ENCODE measurements around the gene RAPGEF4.

The RAPGEF4 gene

DNA sequence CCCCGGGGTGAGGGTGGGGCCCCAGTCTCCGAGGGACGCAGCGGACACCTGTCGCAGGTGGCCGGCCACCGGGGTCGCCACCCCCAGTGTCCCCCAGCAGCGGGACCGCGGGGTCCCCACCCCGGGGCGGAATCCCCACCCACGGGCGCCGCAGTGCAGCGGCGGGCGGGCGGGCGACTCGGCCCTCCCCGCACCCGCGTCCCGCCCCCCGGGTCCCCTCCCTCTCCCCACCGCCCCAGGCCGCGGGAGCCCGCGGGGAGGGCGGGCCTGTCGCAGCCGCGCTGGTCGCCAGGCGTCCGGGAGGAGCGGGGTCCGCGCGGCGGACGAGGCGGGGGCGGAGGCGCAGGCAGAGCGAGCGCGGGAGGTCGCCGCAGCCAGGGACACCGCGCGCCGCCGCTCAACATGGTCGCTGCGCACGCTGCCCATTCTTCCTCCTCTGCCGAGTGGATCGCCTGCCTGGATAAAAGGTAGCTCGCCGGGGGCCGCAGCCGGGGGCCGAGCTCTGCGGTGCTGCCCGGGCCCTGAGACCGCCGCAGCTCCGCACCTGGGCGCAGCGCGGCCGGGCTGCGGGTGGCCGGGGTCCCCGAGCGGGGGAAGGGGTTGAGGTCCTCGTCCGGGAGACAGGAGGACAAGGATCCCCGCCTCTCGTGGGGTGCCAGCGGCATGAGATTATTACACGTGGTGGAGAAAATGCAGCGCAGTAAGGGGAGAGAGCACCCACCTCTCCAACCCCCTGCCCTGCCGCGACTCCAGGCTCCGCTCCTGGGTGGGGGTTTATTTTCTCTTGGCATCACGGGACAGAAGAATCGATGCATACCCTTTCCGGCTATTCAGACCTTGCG, at the start of gene RAPGEF4:
Gene RAPGEF4 (plus strand): TSS at position 264 of the 842 bp plus-strand sequence. CDS start 139 bp downstream, at position 403.
- no peak for DNase-seq

DNA sequence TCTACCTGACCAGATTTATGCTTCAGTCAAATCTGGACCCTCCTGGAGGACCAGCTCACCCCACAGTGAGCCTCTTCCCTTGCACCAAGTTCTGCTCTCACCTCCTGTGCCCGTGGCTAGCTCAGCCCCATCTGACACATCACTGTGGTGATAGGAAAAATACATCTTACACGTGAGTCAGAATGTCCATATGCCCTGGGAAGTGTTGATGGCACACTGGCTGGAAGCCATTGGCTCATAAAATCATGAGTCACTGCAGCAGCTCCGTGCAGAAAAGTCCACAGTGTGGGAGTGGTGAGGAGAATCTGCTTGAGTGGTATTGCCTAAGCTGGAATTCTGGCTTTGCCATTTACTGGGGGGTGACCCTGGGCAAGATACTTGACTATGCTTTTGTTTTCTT, 42.6 kb upstream of the RAPGEF4 start:
- DNase-seq, result peak in 1 of 2 donors; percentile 33

DNA sequence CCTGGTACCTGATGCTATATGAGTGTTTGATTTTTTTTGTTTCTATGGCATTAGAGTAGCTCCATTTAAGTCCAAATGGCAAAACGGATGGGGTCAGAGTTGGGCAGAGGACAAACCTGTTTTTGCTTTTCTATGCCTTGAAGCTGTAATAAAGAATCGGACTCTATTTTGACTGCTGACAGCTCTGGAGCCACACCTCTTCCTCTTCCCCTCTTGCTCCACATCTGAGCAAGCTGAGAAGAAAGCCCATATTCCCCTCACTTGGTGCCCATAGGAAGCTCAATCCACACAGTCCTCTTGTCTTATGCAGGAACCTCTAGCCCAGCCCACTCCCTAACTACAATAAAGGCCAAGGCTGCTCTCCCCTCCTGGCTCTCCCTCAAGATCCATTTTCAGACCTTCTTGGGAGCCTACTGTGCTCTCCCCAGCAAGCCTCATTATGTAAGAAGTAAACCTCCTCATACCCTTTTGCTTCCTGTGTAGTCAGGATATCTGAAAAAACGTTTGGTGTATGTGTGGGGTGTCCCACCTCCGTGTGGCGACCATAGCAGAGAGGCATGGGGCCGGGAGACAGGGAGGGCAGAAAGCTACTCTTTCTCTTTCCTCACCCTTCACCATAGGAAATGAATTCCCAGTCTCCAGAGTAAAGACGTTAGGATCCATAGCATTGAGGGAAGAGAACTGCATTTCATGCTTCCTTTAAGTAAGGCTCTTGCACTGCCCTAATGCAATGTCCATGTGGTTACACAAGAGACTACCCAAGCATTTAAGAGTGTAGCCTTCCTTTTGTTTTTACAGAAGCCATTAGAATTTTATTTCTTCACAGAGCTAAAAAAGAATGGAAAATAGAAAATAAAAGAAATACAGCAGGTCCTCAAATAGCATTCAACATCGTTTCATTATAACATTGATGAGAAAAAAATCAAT, 41.9 kb upstream of the RAPGEF4 start:
- no peak for DNase-seq

DNA sequence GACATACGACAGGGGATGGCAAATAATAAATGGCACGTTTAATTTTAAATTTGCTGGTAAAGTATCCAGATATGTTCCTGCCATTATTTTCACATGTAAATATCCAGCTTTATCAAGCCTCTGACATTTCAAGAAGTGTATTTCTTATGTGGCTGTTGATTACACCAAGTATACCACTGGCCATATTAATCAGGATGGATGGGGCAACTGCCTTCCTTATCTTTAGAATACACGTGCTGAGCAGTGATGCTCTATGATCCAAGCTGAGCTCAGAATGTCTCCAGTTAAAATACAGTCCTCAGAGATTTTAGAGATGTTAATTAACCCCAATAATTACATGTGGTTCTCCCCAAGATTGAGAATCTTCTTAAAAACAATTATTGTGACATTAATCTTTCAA, 38.3 kb upstream of the RAPGEF4 start:
- DNase-seq, result no peak

DNA sequence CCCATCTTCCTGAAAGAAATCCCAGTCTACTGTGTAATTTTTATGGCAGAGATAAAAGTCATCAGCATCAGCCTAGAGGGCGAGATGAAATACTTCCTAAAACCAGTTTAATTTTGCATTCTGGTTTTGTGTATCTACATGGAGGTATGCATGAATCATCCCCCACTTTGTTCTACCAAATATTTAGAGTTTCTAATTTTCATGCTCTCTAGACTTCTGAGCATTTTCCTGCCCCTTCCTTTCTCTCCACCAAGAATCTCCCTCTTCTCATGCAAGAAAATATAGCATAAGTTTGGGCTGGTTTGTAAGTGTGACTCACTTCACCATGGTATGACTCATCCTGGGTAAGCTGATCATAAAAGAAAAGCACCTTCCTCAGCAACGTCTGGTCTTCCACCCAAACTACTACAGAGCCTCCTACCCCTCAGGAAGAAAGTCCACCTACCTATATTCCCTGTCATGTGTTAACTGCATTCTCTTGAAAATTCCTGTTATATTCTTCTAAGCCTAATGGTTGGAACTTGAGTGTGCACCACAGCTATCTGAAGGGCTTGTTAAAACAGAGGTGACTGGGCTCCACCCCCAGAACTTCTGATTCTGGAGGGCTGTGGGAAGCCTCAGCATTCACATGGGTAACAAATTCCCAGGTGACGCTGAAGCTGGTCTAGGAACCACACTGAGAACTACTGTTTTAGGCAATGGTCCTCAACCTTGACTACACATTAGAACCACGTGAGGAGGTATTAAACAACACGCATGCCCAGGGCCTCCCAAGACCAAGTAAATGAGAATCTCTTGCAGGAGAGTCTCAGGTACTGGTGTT, 37.4 kb upstream of the RAPGEF4 start:
- no peak for DNase-seq

DNA sequence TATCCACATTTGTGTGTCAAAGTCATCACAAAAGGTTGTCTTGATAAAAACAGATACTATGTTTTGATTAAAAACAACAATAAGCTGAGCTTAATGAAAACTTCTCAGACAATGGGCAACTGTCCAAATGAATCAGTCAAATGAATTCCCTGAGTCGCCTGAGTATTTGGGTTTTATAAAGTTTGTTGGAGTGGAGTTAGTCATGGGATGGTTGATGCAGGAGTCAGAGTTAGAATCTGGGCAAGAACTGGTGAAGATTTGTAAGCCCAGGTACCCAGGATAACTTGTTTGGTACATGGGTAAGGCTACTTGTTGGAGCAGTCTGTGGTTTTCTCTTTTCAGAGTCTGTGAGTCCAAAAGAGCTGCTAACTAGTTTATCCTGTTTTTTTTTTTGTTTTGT, 34.4 kb upstream of the RAPGEF4 start:
- DNase-seq, result no peak

DNA sequence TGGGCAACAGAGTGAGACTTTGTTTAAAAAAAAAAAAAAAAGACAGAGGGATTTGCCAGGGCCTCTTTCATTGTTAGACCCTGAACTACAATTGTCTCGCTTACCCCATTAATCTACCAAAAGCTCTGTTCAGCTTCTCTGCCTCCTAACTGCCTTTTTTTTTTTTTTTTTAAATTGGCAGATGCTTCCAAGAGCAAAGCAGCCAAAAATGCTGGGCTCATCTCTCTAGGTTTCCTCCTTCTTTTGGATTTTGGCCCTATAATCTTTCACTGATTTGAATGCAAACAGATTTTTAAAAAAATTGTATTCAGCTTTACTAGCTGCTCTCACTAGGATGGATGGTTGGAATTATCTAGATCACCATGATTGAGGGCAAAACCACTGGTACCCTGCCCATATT, 33.2 kb upstream of the RAPGEF4 start:
- DNase-seq, result no peak

DNA sequence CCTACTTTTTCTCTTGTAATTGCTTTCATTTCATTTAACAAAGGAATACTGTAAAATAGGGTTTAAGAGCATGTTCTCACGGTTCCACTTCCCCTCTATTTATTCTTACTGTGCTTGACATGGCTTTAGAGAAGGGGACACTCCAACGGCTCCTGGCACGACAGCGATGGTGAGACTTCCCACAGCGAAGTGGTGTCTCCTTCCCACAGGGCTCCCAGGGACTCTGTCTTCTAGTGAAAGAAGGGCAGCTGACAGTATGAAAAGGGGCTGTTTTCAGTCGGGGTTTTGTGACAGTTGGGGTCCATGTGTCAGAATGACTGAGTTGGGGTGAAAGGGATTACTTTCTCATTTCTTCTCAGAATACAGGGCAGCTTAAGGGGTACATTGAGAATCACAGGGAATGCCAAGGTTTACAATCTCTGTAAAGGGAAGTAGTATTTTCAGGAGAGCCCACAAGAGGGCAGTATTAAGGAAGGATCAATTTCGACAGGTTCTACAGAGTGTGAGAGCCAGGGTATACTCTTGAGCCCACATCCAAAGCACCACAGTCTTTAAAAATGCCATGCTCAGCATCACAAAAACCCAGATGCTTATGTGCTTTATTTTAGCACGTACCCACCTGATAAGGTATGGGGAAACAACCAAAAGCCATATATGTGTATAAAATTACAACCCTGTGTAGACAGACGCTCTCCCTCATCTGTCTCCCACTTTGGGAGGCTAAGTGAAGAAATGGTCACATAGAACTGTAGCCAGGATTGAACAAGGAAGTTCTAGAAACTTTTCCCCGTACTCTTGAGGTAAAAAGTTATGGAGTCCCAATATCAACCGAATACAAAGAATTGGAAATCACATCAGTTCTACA, 31.3 kb upstream of the RAPGEF4 start:
- DNase-seq, result peak in 1 of 2 donors; percentile 8

DNA sequence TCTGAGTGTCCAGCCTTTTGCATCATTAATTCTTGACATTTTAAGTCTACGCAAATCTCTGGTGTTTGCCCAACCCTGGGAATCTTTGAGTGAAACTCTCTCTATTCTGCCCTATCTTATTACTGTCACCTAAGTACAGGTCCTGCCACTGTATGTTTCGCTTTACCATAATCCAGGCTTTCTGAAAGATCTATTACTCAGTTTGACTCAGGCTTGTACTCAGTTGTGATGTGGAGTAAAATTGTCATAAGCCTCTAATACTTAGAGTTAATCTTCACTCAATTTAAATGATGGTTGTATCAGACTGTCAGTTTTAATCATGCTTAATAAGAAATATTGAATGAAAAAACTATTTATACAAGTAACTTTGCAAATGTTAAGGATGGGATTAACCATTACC, 30.3 kb upstream of the RAPGEF4 start:
- DNase-seq, result no peak

DNA sequence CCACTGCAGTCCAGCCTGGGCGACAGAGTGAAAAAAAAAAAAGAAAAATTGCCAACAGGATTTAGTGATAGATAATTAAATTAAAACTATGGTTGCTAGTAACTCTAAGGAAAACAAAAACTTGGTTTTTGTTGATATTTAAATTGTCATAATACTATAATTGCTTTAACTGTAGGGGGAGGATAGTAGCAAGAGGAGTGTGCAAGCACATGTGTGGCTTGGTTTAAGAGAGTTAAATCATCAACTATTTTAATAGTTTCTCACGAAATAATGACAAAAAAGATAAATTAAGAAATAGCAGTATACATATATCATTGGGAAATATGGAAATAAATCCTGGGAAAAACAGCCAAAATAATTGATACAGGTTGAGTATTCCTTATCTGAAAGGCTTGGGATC, 27.4 kb upstream of the RAPGEF4 start:
- no peak for DNase-seq

DNA sequence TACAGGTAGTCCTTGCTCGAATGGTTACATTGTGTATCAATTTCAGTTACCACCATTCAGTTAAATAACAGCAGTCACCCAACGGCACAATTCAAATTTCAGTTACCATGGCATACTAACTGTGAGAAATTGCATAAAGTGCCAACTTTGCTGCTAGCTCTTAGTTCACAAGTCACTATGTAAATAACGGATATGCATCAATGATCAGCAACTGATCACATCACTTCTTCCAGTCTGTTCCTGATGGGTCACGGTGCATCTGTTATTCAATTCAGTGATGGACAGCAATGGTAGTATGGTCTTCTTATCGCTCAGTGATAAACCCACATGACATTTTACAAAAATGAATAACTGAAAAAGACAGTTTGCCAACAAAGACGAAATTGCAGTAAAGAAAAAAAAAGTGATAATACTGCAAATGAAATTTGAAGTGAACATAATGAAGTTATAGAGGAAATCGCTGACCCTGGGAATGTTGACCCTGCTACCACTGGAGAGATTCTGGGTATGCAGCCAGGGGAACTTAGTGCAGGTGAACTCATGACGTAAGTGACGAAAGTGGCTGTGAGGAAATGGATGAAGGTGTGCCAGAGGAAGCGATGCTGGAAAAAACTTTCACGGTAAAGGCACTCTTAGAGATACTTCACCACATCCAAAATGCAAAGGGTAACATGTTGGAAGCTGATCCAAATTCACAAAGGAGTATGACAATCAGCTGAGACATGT, 25.9 kb upstream of the RAPGEF4 start:
- DNase-seq, result no peak

DNA sequence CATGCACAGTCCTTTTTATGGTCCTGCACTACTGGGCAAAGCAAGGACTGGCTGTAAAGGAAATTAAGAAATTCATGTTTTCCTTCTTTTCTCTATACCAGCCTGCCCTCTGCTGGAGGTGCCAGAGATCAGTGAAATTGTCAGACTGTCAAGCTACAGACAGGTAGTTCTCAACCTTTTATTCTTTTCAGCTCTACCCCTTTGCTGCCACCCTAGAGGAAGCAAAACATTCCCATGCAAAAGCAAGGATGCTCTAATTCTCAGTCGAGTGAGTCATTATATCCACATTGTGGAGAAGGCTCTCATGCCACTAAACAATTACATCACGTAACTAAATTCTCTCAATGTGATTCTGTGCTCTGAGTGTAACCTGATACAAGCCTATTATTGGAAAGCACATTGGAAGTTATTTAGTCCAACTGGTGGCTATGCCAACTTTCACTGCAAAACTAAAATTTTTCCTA, 25.0 kb upstream of the RAPGEF4 start:
- peak in 1 of 2 donors; percentile 38 for DNase-seq

DNA sequence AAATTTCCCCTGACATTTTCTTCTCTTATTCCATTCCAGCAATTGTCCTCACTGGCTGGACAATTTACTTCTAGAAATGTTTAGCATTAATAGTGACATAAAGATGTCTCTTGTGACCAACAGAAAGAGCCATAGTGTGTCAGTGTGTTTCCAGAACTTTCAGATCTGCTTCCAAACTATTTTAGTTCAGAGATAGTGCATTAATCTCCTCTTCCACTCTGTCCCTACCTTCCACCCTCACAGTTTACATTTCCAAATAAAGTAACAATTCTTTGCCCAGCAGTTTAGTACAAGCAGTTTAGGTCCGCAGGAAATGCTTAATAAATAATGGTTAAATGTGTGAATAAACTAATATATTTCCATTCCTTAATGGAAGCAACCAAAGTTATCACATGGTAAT, 24.5 kb upstream of the RAPGEF4 start:
- DNase-seq, result no peak

DNA sequence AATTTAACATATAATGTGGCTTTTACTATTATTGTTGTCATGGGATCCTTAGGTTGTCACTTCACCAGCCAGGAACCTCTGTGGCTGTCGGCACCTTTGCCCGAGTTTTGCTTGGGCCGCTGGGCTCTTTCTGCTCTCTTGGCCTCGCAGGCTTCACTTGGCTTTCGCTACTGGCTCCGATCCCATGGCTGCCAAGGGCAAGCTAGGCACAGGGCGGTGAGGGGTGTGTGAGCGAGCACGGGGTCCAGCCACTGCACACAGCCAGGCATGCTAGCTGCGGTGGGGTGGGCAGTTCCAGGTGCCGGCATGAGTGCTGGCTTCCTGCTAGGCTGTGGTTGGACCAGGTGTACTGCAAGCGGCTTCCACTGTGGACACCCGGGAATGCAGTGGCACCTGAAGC, 23.4 kb upstream of the RAPGEF4 start:
- no peak for DNase-seq

DNA sequence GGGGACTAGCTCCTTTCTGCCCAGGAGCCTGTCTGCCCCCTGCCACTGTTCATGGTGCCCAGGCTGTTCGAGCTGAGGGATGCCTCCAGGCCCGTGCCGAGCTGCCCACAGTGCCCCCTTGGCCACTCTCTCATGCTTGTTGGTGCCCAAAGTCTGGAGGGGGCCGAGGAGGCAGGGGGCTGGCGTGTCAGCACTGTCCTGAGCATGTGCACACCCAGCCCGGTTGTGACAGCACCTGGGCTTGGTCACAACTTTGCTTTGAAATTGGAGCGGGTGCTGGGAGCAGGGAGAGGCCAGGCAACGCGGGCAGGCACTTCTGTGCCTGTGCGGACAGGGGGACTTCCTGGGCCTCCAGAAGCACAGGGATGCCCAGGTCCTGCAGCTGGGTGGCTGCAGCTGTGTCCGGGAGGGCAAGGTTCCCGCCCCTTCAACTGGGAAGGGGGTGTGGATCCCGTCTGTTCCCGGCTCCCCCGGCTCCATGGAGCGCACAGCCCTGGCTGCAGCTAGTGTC, 22.2 kb upstream of the RAPGEF4 start:
- DNase-seq, result no peak

DNA sequence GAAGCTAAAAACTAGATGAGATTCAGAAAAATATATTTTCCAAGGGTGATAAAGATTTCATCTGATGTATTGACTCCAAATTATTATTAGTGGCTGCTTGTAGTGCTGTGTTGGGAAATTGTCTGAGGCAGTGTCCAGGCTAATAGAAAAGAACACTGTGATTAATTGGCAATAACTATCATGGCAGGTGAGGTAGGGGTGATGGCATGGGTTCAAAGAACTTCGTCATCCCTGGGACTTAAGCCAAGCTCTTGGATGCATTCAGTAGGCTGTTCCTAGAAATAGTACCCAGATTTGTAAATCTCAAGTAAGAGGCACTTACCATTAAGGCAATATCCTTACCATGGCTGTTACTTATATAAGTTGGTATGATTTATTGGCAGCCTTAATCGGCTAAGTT, 13.2 kb upstream of the RAPGEF4 start:
- no peak for DNase-seq

DNA sequence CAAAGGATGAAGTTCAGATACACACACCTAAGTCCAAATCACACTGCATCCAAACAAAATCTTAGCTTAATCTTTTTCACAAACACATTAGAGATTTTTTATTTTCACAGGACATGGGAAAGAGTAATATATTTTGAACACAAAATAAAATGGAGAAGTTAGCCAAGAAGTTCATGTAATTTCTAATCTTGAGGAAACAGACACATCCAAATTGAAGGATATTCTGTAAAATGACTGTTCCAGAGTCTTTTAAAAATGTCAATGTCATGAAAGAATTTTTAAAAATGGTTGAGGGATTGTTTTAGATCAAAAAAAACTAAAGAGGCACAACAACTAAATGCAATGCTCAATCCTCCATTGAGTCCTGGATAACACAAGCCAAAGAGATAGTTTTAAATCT, 12.4 kb upstream of the RAPGEF4 start:
- no peak for DNase-seq

DNA sequence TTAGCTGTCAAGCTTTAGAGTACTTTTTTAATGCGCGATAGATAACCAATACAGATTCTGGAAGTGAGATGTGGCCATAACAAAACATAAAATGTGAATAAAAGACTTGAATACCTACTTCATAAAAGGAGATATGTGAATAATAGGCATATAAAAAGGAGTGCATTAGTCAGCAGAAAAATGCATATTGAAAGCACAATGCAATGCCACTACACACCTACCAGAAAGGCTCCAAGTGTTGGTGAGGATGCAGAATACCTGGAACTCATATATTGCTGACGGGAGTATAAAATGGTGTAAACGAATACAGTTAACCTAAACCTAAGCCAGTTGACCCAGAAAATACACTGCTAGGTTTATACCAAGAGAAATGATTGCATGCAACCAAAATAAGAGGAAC, 10.9 kb upstream of the RAPGEF4 start:
- DNase-seq, result no peak

DNA sequence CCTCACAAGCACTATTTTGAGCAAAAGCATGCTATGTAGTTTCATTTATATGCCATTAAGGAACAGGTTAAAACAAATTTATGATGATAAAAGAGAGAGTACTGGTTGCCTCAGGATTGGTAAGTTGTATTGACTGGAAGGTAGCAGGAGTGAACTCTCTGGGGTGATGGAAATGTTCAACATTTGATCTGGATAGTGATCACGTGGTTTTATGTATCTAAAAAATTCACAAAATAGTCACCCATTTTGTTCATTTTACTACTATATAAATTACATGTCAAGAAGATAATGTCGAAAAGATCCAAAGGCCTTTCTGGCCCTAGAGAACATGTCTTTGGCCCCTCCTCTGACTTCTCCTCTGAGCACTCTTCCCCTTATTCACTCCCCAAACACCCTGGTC, 10.4 kb upstream of the RAPGEF4 start:
- no peak for DNase-seq

DNA sequence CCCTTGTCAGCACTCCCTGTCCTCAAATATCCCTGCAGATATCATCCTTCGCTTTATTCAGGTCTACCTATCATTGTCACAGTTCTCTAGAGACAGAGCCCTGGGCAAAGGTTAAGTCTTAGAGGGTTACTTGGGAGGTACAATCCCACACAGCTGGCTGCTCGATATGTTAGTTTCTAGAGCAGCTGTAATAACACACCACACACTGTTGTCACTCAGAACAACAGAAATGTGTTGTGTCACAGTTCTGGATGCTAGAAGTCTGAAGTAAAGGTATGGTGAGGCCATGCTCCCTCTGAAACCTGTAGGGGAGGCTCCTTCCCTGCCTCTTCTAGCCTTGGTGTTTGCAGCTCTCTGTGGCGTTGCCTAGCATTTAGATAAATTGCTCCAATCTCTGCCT, 9.9 kb upstream of the RAPGEF4 start:
- DNase-seq, result no peak

DNA sequence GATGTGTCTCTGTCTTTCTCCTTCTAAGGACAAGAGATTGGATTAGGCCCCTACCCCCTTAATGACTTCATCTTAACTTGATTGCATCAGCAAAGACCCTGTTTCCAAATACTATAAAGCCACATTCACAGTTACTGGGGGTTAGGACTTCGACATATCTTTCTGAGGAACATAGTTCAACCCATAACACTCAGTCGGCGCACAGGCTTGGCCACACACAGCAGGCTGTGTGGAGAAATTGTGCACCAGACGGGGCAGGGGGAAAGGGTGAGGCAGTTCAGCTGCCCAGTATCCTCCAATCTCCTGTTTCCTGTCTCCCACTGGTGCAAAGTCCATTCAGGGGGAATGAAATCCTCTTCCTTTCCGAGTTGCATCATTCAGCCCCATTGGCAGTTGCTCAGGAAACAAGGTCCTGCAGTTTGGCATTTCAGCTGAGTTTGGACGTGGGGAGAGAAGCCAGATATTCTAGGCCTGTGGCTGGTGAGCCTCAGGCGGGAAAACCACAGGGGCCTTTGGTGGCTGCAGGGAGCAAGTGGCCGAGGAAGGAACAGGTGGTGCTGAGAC, 9.4 kb upstream of the RAPGEF4 start:
- DNase-seq, result no peak

Measured in CD4-positive, alpha-beta T cell treated with Interleukin-4 for 1 hour (primary cell).